Measurements from ENCODE around the gene RNF213. TPM values are rescaled to one million over a fixed set of nuclear protein-coding genes. Genes with fewer than 3 reads are reported as not detected.
"Not testable (repeated sequence)": the region's sequence is repeated elsewhere in the genome, so short reads cannot be mapped to it uniquely, and the experiment has no call there.

RNF213 gene
- total RNA-seq, 1 experiment from 2014 or later, result 70.5 TPM

DNA sequence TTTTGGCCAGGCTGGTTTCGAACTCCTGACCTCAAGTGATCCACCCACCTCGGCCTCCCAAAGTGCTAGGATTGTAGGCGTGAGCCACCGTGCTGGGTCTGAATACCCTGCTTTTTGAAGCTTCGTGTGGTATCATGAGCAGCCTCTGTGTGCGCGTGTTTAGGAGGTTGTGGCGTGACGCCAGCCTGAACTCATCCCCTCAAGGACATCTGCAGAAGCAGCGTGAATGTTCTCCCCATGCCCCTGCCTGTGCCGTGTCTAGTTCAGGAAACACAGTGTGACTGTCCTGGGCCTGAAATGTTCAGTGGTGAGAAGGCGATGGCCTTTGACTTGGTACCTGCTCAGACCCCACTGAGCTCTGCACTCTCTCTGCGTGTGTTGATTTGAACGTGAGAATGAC, 35.6 kb downstream of the RNF213 start (continued):
- TF ChIP-seq E2F1 (CRISPR knock-in tag; IDR thresholded peaks at IDR 0.05) (no peak), CREB1 (CRISPR knock-in tag; IDR thresholded peaks at IDR 0.05) (no peak), ERG (CRISPR knock-in tag; IDR thresholded peaks at IDR 0.05) (no peak), EMX1 (CRISPR knock-in tag; IDR thresholded peaks at IDR 0.05) (no peak), NFATC4 (CRISPR knock-in tag; IDR thresholded peaks at IDR 0.05) (no peak), ZBTB21 (CRISPR knock-in tag; IDR thresholded peaks at IDR 0.05; ENCODE audit: borderline replicate concordance) (no peak), ZNF138 (CRISPR knock-in tag; conservative IDR thresholded peaks at IDR 0.05) (no peak), SMAD3 (CRISPR knock-in tag; IDR thresholded peaks at IDR 0.05; ENCODE audit: borderline replicate concordance) (no peak), TP53 (CRISPR knock-in tag; IDR thresholded peaks at IDR 0.05) (no peak), SOX15 (CRISPR knock-in tag; IDR thresholded peaks at IDR 0.05) (no peak)
- TF ChIP-seq, protein P1, sequence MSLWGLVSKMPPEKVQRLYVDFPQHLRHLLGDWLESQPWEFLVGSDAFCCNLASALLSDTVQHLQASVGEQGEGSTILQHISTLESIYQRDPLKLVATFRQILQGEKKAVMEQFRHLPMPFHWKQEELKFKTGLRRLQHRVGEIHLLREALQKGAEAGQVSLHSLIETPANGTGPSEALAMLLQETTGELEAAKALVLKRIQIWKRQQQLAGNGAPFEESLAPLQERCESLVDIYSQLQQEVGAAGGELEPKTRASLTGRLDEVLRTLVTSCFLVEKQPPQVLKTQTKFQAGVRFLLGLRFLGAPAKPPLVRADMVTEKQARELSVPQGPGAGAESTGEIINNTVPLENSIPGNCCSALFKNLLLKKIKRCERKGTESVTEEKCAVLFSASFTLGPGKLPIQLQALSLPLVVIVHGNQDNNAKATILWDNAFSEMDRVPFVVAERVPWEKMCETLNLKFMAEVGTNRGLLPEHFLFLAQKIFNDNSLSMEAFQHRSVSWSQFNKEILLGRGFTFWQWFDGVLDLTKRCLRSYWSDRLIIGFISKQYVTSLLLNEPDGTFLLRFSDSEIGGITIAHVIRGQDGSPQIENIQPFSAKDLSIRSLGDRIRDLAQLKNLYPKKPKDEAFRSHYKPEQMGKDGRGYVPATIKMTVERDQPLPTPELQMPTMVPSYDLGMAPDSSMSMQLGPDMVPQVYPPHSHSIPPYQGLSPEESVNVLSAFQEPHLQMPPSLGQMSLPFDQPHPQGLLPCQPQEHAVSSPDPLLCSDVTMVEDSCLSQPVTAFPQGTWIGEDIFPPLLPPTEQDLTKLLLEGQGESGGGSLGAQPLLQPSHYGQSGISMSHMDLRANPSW (CRISPR knock-in tag; conservative IDR thresholded peaks at IDR 0.05; ENCODE audit: low read depth), result no peak

- no peak overlapping the region for H3K27ac Mint-ChIP-seq
- H3K4me3 Mint-ChIP-seq, result no peak overlapping the region
- peaks cover 30% of the 10 kb centered on the region for H3K9me3 Mint-ChIP-seq
- no peaks in the 10 kb centered on the region for H3K27me3 Mint-ChIP-seq (ENCODE audit: low read depth)
- CTCF ChIA-PET, result no interaction called here
- no peaks in the 10 kb centered on the region for H3K4me1 Mint-ChIP-seq
- POLR2A ChIA-PET, result no interaction called here
- peaks cover 79% of the 10 kb centered on the region for H3K36me3 Mint-ChIP-seq
- no peak for TF ChIP-seq IRF2 (CRISPR knock-in tag; IDR thresholded peaks at IDR 0.05; ENCODE audit: borderline replicate concordance, low read depth)
- TF ChIP-seq, protein P2, sequence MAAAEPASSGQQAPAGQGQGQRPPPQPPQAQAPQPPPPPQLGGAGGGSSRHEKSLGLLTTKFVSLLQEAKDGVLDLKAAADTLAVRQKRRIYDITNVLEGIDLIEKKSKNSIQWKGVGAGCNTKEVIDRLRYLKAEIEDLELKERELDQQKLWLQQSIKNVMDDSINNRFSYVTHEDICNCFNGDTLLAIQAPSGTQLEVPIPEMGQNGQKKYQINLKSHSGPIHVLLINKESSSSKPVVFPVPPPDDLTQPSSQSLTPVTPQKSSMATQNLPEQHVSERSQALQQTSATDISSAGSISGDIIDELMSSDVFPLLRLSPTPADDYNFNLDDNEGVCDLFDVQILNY (CRISPR knock-in tag; IDR thresholded peaks at IDR 0.05), result no peak
- DNase-seq (ENCODE audit: low spot score) (no peak), ATAC-seq (no peak)
Observed at GRCh38 chr17:80297996-80298560, 37.4 kb downstream of the RNF213 start.

- not testable (repeated sequence) for H3K4me3 Mint-ChIP-seq, ATAC-seq
- H3K36me3 Mint-ChIP-seq, result peaks cover 85% of the 10 kb centered on the region
Observed at GRCh38 chr17:80299350-80300100, 38.9 kb downstream of the RNF213 start.

GRCh38 chr17:80300756-80301155, 40.1 kb downstream of the RNF213 start:
- POLR2A ChIA-PET; CTCF ChIA-PET; H3K4me1 Mint-ChIP-seq; ATAC-seq; H3K27ac Mint-ChIP-seq; H3K4me3 Mint-ChIP-seq; H3K27me3 Mint-ChIP-seq (ENCODE audit: low read depth); DNase-seq (ENCODE audit: low spot score): not testable (repeated sequence)
- H3K36me3 Mint-ChIP-seq, result peaks cover 87% of the 10 kb centered on the region
- H3K9me3 Mint-ChIP-seq, result peaks cover 38% of the 10 kb centered on the region

More at GRCh38 chr17:80299350-80300100, 38.9 kb downstream of the RNF213 start:
- POLR2A ChIA-PET; DNase-seq (ENCODE audit: low spot score); CTCF ChIA-PET; H3K27me3 Mint-ChIP-seq (ENCODE audit: low read depth); H3K27ac Mint-ChIP-seq; H3K4me1 Mint-ChIP-seq: not testable (repeated sequence)
- peaks cover 34% of the 10 kb centered on the region for H3K9me3 Mint-ChIP-seq

Data from WTC11 (cell line).